MM.1S (cell line): ENCODE results near the gene ATF3.

Experiments used
- EZH2phosphoT487 ChIP-seq: fragments of 300-600 bp; sonication (generic); IDR thresholded peaks from 2 replicates; pipeline ENCODE4 v1.6.1; 2018; ENCODE audit warnings: antibody characterized with exemption, low read length
- TF ChIP-seq, protein P1 (sequence below): fragments of 300-600 bp; sonication (generic); IDR thresholded peaks from 2 replicates; pipeline ENCODE4 v1.5.1; 2016; ENCODE audit warnings: antibody characterized with exemption, low read length, mixed read lengths

DNA sequence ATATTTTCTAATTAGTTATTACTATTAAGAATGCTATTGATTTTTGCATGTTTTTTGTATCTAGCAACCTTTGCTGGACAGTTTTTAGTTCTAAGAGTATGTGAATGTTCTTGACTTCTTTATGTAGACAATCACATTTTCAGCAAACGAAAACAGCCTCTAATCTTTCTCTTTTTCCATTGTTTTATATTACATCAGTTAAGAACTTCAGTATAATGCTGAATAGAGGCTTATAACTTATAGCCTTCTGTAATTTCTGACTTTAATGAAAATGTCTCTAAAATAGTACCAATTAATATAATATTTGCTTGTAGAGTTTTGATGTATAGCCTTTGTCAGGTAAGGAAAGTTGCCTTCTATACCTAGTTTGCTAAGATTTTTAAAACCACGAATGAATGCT lies 33.2 kb upstream of the ATF3 start:
- TF ChIP-seq, protein P1, sequence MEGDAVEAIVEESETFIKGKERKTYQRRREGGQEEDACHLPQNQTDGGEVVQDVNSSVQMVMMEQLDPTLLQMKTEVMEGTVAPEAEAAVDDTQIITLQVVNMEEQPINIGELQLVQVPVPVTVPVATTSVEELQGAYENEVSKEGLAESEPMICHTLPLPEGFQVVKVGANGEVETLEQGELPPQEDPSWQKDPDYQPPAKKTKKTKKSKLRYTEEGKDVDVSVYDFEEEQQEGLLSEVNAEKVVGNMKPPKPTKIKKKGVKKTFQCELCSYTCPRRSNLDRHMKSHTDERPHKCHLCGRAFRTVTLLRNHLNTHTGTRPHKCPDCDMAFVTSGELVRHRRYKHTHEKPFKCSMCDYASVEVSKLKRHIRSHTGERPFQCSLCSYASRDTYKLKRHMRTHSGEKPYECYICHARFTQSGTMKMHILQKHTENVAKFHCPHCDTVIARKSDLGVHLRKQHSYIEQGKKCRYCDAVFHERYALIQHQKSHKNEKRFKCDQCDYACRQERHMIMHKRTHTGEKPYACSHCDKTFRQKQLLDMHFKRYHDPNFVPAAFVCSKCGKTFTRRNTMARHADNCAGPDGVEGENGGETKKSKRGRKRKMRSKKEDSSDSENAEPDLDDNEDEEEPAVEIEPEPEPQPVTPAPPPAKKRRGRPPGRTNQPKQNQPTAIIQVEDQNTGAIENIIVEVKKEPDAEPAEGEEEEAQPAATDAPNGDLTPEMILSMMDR, result no peak
- no peak for TF ChIP-seq EZH2phosphoT487
